Measurements from ENCODE around the gene ARHGDIA. TPM values are rescaled to one million over a fixed set of nuclear protein-coding genes. Genes with fewer than 3 reads are reported as not detected.

ARHGDIA gene
- total RNA-seq, 2 donors from 2014 or later, result 564 to 643 TPM

- Mint-ChIP-seq H3K4me3 (no peak overlapping the region), H3K4me1 (peaks cover 8% of the 10 kb centered on the region), H3K36me3 (ENCODE audit: low read depth) (no peaks in the 10 kb centered on the region), H3K27me3 (peaks cover 17% of the 10 kb centered on the region), H3K27ac (no peak overlapping the region)
- no peak for ATAC-seq
- H3K9me3 ChIP-seq (ENCODE audit: control insufficient read depth, low read length, poor library complexity, severe bottlenecking), result no peaks in the 10 kb centered on the region
- no peak for DNase-seq
These were observed 50.0 kb downstream of the ARHGDIA start for GRCh38 chr17:81821147-81821546.

- Mint-ChIP-seq H3K36me3 (ENCODE audit: low read depth) (no peaks in the 10 kb centered on the region), H3K4me1 (peaks cover 6% of the 10 kb centered on the region), H3K27ac (no peak overlapping the region), H3K27me3 (peaks cover 17% of the 10 kb centered on the region), H3K4me3 (no peak overlapping the region)
- H3K9me3 ChIP-seq (ENCODE audit: control insufficient read depth, low read length, poor library complexity, severe bottlenecking), result no peaks in the 10 kb centered on the region
- no peak for DNase-seq
- no peak for ATAC-seq
These were observed 51.4 kb downstream of the ARHGDIA start for GRCh38 chr17:81819708-81820107.

- no peaks in the 10 kb centered on the region for H3K9me3 ChIP-seq (ENCODE audit: control insufficient read depth, low read length, poor library complexity, severe bottlenecking)
- H3K4me1 Mint-ChIP-seq, result peaks cover 6% of the 10 kb centered on the region
- no peak for DNase-seq
These were observed 53.4 kb downstream of the ARHGDIA start for GRCh38 chr17:81817758-81818147.

More at GRCh38 chr17:81817758-81818147, 53.4 kb downstream of the ARHGDIA start:
- Mint-ChIP-seq H3K4me3 (no peak overlapping the region), H3K27me3 (peaks cover 17% of the 10 kb centered on the region), H3K36me3 (ENCODE audit: low read depth) (no peaks in the 10 kb centered on the region), H3K27ac (no peak overlapping the region)
- no peak for ATAC-seq

Other genes starting within 250 kb of the ARHGDIA start
- 10 to 100 TPM; 76.0 to 84.1 TPM for gene NPLOC4, start 234.2 kb downstream of the ARHGDIA start, total RNA-seq
- under 1 TPM in 1 of 2 donors, not detected in 1; 0.15 TPM for gene TSPAN10, start 234.1 kb downstream of the ARHGDIA start, total RNA-seq
- gene PDE6G, start 214.8 kb downstream of the ARHGDIA start, total RNA-seq, result 1 to 10 TPM in 1 of 2 donors, under 1 TPM in 1; 0.50 to 2.2 TPM
- gene OXLD1, start 204.7 kb downstream of the ARHGDIA start, total RNA-seq, result 10 to 100 TPM; 32.8 to 34.4 TPM
- 10 to 100 TPM; 15.0 to 18.4 TPM for gene CCDC137, start 204.6 kb downstream of the ARHGDIA start, total RNA-seq
- gene ARL16, start 187.5 kb downstream of the ARHGDIA start, total RNA-seq, result 10 to 100 TPM; 10.5 to 34.0 TPM
- 100 to 1,000 TPM; 111 to 121 TPM for gene HGS, start 187.3 kb downstream of the ARHGDIA start, total RNA-seq
- gene MRPL12, start 168.0 kb downstream of the ARHGDIA start, total RNA-seq, result 10 to 100 TPM; 21.4 to 21.8 TPM
- gene SLC25A10, start 159.1 kb downstream of the ARHGDIA start, total RNA-seq, result 1 to 10 TPM; 3.4 TPM
- gene GCGR, start 67.2 kb downstream of the ARHGDIA start, total RNA-seq, result not detected
- 10 to 100 TPM; 50.3 to 51.9 TPM for gene MCRIP1, start 38.0 kb downstream of the ARHGDIA start, total RNA-seq
- gene PPP1R27, start 36.3 kb downstream of the ARHGDIA start, total RNA-seq, result not detected
- gene P4HB, start 10.8 kb downstream of the ARHGDIA start, total RNA-seq, result 100 to 1,000 TPM; 281 to 320 TPM
- 10 to 100 TPM; 79.9 to 88.8 TPM for gene ALYREF, start 20.2 kb upstream of the ARHGDIA start, total RNA-seq
- gene ANAPC11, start 20.4 kb upstream of the ARHGDIA start, total RNA-seq, result 10 to 100 TPM; 32.8 to 36.2 TPM
- gene NPB, start 30.9 kb upstream of the ARHGDIA start, total RNA-seq, result not detected
- 10 to 100 TPM; 21.6 to 26.0 TPM for gene PCYT2, start 40.1 kb upstream of the ARHGDIA start, total RNA-seq
- 10 to 100 TPM; 48.9 to 58.2 TPM for gene SIRT7, start 46.8 kb upstream of the ARHGDIA start, total RNA-seq
- 10 to 100 TPM; 15.4 to 23.0 TPM for gene MAFG, start 56.4 kb upstream of the ARHGDIA start, total RNA-seq
- gene PYCR1, start 66.0 kb upstream of the ARHGDIA start, total RNA-seq, result 1 to 10 TPM in 1 of 2 donors, under 1 TPM in 1; 0.72 to 1.9 TPM
- not detected for gene MYADML2, start 75.9 kb upstream of the ARHGDIA start, total RNA-seq
- not detected for gene NOTUM, start 89.8 kb upstream of the ARHGDIA start, total RNA-seq
- 10 to 100 TPM; 38.1 to 40.1 TPM for gene ASPSCR1, start 106.3 kb upstream of the ARHGDIA start, total RNA-seq
- gene CENPX, start 151.5 kb upstream of the ARHGDIA start, total RNA-seq, result 10 to 100 TPM; 20.9 to 21.1 TPM
- 10 to 100 TPM; 12.9 to 13.5 TPM for gene LRRC45, start 152.0 kb upstream of the ARHGDIA start, total RNA-seq
- 1 to 10 TPM; 2.6 to 3.1 TPM for gene RAC3, start 160.3 kb upstream of the ARHGDIA start, total RNA-seq
- 10 to 100 TPM; 55.6 to 77.5 TPM for gene DCXR, start 166.4 kb upstream of the ARHGDIA start, total RNA-seq
- 10 to 100 TPM; 26.5 to 28.3 TPM for gene RFNG, start 180.5 kb upstream of the ARHGDIA start, total RNA-seq
- gene GPS1, start 180.6 kb upstream of the ARHGDIA start, total RNA-seq, result 10 to 100 TPM; 63.2 to 66.1 TPM
- gene DUS1L, start 194.5 kb upstream of the ARHGDIA start, total RNA-seq, result 100 to 1,000 TPM; 130 to 131 TPM
- 100 to 1,000 TPM in 1 of 2 donors, 10 to 100 TPM in 1; 87.3 to 126 TPM for gene FASN, start 226.9 kb upstream of the ARHGDIA start, total RNA-seq